ENCODE data around the gene NET1.

The NET1 gene

DNA sequence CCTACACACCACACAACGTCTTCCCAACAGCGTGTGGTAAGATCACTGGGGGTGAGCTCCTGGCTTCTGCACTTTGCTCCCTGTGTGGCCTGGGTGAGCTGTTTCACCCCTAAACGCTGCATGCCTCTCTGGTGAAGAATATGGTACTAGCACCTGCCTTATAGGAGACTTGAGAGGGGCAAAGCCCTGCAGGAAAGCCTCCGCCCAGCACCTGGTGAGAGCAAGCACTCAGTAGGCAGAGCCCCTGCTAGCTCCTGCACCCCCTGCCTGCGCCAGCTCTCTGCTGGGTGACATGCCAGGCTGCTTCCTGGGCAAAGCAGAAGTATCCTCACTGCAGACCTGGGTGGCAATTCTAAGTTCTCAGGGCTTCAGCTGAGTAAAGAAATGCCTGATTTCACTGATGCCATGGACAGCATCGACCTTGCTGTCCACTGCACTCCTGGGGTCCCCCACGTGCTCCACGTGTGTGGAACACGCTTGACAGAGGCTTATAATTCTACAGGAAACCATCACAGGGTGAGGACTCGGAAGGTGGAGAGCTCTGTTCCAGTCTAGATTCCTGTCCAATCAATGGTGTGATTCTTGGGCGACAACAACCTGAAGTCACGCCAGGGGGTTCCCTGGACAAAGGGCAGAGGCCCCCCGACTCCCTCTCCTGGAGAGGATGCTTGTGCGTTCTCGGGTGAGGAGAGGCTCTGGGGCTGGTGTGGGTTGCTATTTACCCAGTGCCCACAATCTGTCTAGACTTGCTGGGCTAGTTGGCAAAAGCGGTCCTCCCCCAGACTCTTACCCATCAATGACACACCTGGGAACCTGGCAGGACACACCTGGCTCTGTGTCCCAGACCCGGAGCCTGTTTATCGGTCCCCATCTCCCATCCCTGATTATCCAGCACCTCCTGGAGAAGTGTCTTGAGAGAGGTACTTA lies 92.1 kb downstream of the NET1 start:
- DNase-seq: peak; percentile 48

DNA sequence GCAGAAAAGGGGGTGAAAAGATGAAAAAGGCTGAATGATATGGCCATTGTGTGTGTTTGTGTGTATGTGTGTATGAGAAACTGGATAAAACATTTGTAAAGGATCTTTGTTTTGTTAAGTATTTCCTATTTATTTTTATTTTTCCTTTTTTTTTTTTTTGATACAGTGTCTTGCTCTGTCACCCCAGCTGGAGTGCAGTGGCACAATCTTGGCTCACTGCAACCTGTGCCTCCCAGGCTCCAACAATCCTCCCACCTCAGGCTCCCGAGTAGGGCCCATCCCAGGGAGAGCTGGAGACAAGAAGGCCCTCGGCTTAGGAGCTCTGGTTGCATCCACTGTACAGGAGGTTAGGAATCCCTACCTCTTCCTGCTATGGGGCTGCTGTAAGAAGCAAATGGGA lies 93.9 kb downstream of the NET1 start:
- no peak for DNase-seq

DNA sequence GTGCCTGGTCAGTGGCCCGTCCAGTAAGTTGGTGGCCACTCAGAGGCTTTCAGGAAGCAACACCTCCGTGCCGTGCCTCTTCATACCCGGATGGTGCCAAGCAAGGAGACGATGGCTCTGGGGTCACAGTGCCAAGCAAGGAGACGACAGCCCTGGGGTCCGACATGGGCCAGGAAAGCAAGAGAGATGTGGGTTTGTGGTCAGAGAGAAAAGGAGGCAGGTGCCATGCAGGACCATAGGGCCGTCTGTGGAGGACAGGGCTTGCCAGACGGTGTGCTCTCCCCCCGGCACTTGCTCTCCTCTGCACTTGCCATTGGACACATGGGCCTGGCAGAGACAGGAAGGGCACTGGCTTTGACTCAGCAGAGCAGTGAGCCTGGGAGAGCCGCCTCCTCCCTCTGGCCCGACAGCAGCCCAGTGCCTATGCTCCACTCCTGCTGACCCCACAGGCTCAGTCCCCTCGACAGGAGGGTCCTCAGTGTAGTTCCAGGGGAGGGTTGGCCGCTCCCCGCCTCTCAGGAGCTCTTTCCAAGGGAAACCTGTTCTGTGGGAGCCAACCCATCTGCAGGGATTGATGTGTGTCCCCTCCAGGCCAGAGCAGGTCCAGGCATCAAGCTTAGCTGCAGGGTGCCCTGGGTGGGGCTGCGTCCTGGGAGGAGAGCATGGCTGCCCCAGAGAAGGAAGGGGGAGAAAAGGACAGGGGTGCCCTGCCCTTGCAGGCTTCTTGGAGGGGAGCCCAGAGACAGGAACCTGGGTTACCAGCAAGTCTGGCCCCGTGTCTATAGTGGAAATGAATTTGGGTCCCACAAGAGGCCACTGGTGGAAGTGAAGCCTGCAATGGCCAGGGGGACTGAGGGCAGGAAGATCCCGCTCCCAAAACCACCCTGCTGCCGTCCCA lies 94.6 kb downstream of the NET1 start:
- DNase-seq: no peak

DNA sequence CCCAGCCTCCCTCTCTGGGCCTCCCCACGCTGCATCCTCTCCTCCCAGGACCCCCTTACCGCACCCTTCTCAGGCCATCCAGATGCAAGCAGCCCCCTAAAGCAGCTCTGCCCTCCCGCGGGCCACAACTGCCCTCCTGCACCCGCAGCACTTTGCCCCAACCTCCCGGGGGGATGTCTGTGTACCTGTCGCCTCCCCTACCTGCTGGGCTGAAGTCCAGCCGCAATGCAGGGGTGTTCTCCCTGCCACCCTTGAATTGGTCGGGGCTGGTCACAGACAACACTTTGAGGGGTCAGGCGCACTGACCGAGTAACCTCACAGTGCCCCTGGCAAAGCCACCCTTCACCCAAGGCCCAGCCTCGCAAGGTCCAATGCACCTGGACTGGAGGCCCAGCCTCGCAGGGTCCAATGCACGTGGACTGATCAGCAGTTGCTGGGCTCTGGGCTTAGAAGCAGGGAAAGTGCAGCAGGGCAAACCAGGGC lies 95.3 kb downstream of the NET1 start:
- DNase-seq: no peak

DNA sequence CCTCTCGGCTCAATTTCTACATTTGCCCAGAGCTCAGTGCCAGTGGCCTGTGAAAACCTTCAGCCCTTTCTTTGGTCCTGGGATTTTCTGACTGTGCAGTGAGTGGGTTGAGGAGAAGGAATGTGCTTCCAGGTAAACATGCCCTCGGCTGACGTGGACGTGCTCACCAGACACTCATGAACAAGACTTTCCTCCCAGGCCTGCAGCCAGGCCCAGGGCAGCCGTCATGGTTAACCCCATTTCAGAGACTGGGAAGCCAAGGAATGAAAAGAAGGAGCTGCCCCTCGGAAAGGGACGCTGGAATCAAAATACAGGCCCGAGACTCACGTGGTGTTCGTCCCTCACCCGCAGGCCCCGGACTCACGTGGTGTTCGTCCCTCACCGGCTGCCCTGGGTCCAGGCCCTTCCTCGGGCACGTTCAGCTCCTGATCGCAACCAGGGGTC lies 95.8 kb downstream of the NET1 start:
- DNase-seq: no peak

All from COR-L47 (cell line).